ENCODE results near the gene COL24A1.
A peak's percentile ranks its signal among the peaks of the same experiment; 100 is the strongest.
"Not testable (repeated sequence)": the region's sequence is repeated elsewhere in the genome, so short reads cannot be mapped to it uniquely, and the experiment has no call there.

The COL24A1 gene

DNA sequence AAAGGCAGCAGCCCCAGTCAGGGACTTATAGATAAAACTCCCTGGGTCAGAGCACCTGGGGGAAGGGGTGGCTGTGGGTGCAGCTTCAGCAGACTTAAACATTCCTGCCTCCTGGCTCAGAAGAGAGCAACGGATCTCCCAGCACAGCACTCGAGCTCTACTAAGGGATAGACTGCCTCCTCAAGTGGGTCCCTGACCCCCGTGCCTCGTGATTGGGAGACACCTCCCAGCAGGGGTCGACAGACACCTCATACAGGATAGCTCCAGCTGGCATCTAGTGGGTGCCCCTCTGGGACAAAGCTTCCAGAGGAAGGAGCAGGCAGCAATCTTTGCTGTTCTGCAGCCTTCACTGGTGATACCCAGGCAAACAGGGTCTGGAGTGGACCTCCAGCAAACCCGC is 84.1 kb downstream of the COL24A1 start:
- DNase-seq (ENCODE audit: low spot score), result not testable (repeated sequence)

DNA sequence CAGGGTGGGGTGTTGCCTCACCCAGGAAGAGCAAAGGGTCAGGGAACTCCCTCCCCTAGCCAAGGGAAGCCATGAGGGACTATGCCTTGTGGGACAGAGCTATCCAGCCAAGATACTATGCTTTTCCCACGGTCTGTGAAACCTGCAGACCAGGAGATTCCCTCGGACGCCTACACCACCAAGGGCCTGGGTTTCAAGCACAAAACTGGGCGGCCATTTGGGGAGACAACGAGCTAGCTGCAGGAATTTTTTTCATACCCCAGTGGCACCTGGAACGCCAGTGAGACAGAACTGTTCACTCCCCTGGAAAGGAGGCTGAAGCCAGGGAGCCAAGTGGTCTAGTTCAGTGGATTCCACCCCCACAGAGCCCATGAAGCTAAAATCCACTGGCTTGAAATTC is 84.7 kb downstream of the COL24A1 start:
- not testable (repeated sequence) for DNase-seq (ENCODE audit: low spot score)

DNA sequence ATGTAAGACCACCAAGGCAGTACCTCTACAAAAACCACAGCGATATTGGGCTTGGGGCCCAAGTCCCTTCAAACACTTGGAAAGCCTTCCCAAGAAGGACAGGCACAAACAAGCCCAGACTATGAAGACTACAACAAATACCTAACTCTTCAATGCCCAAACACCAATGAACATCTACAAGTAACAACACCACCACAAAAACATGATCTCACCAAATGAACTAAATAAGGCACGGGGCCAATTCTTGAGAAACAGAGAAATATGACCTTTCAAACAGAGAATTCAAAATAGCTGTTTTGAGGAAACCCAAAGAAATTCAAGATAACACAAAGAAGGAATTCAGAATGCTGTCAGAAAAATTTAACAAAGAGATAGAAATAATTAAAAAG is 86.8 kb downstream of the COL24A1 start:
- DNase-seq (ENCODE audit: low spot score), result no peak

DNA sequence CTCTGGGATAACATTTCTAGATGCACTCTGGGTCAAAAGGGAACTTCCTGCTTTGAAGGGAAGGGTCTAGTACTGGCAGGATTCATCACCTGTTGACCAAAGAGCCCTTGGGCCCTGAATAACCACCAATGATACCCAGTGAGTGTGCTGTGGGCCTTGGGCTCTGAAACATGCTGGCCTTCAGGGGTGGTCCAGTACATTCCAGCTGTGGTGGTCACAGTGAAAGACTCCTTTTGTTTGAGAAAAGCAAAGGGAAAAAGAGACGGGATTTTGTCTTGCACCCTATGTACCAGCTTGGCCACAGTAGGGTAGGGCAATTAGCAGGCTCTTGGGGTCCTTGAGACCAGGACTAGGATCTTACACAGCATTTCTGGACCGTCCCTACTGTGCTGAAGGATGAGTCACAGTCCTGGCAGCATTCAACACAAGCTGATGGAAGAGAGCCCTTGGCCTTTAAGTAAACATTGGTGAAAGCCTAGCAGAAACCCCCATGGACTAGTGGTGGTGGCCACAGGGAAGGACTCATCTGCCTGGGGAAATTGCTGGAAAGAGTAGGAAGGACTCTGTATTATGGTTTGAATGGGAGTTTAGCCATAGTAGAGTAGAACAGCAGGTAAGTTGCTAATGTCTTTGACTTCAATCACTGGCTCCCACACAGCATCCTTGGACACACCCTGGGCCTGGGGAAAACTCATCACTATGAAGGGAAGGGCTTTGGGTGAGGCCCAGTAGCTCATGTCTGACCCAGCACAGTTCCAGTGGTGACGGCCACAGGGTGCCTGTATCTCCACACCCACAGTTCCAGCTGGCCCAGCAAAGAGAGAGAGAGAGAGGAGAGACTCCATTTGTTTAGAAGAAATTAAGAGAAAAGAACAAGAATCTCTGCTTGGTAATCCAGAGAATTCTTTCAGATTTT is 87.5 kb downstream of the COL24A1 start:
- DNase-seq (ENCODE audit: low spot score), result no peak

DNA sequence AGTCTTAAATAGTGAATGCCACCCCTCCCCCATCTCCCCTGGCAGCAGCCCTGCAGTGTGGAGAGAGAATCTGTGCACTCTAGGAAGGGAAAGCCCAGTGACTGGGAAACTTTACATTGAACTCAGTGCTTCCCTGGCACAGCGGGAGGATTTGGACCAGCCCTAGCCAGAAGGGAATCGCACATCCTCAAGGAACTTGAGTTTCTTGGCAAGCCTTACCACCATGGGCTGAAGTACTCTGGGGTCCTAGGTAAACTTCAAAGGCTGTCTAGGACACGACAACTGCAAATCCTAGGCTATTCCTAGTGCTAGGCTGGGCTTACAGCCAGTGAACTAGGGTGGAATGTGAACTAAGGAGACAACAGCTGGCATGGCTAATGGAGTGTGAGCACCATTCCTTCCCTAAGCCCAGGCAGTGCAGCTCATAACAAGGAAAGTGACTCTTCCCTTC is 88.3 kb downstream of the COL24A1 start:
- DNase-seq (ENCODE audit: low spot score), result no peak

DNA sequence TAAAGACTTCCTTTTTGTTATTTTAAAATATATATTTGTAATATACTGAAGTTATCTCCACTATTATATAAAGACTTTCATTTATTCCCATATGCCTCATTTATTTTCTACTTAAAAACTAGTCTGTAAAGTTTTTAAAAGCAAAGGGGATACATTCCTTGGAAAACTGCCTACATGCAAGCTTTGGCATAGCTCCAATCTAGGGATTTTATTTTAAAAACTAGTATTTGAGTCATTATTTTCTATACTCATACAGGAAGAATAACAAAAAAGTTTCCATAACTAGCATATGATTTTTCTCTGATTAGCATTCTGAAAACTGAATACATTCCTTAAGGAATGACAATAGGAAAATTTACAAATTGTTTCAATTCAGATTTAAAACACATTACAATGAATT is 88.9 kb downstream of the COL24A1 start:
- no peak for DNase-seq (ENCODE audit: low spot score)

DNA sequence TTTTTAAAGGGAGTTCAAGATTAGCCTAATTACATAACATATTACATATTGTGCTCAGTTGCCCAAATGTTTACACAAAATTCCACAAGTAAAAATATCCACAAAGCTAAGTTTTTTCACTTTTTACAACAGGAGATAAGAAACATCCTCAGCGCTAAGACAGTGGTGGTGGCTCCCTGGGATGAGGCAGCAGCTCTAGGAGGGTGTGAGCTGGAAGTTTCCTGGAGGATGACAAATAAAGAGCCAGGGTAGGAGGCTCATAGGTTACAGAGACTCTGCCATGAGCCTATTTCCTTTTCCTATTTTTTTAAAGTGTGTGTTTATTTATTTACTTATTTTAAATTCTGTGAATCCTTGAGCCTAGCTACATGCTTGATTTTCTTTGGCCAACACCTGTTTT is 91.7 kb downstream of the COL24A1 start:
- no peak for DNase-seq (ENCODE audit: low spot score)

DNA sequence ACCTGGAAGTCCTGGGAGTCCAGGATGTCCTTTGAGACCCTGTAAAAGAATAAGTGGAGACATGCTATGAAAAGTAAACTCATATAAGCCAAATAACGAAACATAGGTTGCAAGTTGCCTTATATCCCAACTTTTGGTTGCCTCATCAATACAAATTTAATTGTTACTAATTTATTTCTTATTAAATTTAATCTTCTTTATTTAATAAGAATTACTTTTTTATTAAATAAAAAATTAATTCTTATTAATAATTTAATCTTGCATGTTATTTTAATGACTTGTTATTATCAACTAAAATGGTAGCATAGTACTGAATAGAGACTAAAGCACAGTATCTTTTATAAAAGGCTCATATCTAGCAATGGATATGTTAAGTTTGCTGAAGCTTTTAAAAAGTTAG is 92.9 kb downstream of the COL24A1 start:
- DNase-seq (ENCODE audit: low spot score), result no peak

DNA sequence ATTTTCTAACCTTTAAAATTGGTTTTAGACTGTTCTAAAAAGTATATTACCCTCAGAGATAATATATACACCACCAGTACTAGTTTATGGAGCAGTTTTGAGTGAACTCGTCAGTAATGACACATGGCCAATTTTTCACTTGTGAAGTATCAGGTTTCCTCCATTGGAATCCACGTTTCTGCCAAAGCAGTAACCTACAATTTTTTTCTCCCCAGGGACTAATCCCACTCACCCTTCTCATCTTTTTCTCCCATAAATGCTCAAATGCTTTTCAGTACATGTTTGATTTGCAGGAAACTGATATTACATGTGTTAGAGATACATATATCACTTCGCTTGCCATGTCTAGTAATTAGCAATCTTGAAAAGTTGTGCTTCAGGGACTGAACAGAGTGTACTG is 94.1 kb downstream of the COL24A1 start:
- DNase-seq (ENCODE audit: low spot score), result no peak

DNA sequence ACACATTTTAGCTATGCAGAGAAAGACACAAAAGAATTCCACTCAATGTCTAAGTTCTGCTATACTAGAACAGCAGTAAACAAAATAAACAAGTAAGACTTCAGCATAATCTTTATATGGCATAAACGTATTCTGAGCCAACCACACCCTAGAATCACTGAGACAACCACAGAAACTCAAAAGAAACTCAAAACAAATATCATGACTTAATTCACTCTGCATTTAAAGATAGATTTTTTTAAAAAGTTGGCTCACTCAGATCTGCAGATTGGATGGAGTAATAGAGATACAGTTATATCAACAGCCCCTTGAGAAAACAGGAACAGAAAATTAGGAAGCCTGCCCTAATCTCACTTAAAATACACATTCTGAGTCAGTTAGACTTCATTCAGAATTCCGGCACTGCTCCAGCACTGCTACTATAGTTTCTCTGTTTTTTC is 95.0 kb downstream of the COL24A1 start:
- no peak for DNase-seq (ENCODE audit: low spot score)

DNA sequence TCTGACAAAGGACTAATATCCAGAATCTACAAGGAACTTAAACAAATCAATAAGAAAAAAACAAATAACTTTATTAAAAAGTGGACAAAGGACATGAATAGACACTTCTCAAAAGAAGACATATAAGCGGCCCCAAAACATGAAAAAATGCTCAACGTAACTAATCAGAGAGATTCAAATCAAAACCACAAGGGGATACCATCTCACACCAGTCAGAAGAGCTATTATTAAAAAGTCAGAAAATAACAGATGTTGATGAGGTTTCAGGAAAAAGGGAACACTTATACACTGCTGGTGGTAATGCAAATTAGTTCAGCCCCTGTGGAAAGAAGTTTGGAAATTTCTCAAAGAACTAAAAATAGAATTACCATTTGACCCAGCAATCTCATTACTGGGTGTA is 102.2 kb downstream of the COL24A1 start:
- no peak for DNase-seq (ENCODE audit: low spot score)

DNA sequence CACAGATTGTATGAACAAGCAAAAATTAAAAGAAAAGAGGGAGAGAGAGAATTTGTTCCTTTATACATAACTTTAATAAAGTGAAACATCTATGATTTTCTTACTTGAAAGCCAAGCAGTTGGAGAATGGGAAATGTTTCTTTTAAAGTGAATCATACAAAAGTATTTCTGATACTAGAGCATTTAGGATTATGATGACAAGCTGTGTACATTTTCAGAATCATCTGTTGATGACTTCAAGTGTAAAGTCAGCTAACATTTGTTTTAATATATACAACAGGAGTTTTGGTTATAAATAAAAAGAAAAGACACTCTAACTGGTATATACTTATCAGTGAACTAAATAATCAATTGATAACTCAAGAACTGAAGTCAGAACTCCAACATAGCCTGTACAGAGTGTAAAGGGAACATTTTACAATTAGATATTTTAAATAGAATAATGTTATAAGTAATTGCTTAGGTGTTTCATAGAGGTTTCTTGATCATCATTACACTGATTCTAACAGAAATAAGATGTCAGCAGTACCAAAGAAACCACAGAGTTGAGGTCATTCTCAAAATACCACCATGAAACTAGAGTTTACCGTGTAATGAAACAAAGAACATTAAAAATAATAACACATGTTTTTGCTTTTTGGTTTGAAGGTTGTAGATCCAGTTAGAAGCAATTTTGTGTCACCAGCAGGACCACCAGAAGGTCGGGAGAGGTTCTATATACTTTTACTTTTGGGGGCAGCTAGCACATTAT is 103.4 kb downstream of the COL24A1 start:
- no peak for DNase-seq (ENCODE audit: low spot score)

DNA sequence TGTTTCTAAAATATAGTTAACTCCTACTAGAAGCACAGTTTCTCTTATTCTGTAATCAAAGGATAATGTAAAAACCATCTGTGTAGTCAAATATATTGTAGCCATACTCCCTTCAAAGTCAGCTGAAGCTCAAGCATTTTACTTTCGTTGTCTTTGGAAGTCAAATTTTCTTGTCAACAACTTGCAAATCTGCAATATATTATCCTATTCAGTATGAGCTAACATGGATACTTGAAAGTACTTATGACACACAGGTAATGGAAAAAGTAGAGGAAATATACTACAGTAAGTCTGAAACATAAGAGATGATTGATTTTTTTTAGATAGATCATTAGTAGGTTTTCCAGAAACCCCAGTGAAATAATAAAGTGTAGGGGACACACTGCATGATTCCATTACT is 121.5 kb downstream of the COL24A1 start:
- DNase-seq (ENCODE audit: low spot score), result no peak

DNA sequence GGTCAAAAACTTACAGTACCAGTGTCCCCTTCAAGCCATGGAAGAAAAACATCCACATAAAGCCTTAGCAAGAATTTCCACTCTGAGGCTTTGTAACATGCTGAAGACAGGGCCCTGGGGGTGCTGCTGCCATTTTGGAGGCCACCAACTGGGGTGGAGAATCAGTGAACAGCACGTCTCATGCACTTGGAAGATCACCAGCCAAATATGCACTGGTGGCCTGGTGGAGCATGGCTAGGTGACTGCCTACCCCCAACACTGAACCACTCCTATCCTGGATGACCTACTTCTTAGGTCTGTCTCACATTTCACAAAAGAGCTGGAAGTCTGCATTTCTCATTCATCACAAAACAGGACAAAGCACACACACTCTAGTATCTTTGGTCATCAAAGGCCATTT is 126.4 kb downstream of the COL24A1 start:
- no peak for DNase-seq (ENCODE audit: low spot score)

DNA sequence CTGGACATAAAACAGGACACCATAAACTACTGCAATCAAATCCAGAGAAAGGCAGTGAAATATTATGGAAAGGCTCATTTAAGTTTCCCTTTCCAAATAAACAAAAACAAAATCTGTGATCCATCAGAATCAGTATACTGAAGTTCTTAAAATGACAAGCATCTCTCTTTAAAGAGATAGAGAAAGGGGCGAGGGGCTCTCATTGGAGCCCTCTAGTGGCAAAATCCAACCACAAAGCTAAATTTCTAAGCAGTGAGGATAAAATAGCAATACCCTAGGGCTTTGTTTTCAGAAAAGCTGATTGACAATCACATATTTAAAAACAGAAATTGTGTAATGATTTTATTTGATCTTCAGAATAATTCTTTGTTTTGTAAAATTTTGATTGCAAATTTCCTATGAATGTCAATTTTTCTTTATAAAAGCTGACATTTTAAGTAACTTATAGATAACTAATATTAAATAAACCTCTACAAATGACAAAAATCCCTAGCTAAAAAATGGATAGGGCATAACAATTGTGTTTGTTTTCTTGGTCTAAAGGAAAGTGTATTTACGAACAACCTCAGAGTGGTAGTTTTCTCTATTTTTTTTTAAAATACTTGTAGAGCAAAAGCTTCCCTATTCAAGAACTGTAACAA is 138.2 kb downstream of the COL24A1 start:
- DNase-seq (ENCODE audit: low spot score), result peak; percentile 31

DNA sequence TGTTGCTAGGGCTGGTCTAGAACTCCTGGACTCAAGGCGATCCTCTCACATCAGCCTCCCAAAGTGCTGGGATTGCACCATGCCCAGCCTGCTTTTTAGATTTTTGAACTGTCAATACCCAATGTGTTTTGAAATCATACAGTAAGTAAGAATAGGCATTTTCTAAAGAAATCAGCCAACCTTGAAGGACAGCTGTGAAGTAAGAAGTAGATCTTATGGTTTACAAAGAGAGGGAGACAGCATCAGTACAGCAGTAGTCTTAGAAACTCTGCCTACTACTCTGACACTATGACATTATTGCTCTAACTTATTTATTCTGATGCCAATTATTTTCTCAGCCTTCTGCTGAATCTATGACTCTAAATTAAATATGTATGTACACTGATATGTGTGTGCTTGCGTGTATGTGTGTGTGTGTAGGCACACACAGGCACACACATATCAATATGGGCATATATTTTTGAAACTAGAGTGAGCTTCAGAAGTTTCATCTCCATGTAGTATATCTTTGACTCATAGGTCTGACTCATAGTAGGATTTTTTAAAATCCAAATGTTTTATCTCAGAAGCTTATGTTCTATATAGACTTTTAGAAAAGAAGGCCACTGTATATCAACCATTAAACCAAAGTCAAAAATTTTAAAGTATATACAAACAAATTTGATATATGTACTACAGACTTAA is 140.4 kb downstream of the COL24A1 start:
- no peak for DNase-seq (ENCODE audit: low spot score)

DNA sequence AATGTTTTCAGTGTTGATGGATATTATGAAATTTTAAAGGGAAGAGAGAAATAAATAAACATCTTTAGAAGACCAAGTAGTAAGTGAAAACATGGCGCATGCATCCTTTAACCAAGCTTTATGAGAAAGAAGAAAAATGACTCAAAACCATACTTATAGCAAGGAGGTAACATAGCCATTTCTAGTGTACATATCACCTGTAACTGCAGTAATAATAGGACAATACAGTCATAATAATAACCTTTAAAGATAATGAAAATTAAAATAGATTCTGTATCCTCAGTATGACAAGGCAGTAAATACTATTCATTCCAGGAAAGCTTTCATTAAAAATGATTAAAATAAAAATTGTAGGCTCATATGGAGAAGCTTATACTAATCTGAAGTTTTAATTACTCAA is 141.2 kb downstream of the COL24A1 start:
- no peak for DNase-seq (ENCODE audit: low spot score)

DNA sequence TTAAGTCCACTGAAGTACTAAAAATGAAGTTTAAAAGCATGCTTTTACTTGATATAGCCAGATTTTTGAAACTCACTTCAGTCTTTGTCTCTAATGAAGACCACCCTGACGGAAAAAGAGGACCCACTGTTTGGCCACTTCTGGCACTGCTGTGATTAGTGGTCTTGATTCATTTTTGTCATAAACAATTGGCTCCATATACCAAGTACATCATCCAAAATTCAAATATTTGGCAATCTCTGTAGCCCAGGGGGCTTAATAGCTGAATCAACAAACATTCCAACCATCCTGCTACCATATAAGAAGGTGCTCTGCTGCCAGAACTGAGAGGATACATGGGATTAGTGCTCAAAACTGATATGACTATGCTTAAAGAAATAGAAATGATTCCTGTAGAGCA is 156.0 kb downstream of the COL24A1 start:
- no peak for DNase-seq (ENCODE audit: low spot score)

DNA sequence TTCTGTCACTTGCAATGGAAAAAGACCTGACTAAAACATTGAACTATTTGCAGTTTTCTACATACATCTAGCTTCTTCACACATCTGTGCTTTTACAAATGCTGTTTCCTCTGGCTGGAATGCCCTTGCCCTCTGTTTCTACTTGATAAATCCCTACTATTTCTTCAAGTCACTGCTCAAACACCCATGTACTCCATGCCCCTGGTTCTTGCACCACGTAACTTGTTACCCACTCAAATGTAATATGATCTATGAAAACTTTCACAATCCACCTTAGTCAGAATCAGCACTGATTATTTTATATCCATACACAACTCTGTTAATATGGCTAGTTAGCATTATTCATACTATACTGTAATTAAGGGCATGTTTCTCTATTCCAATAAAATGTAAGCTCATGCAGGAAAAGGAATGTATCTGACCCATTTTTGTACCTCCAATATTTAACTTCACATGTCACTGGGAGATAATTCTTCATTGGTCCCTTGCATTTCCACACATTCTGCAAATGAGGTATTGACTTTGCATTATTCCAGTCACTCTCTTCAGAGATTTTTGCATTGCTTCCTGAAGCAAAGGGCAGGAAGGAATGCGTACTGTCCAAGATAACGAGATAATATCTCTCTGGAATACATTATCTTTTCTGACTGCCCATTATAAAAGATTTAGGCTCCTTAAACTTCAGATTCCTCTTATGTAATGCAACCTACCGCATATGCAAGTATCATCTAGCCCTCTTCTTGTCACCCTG is 158.3 kb downstream of the COL24A1 start:
- DNase-seq (ENCODE audit: low spot score), result no peak

DNA sequence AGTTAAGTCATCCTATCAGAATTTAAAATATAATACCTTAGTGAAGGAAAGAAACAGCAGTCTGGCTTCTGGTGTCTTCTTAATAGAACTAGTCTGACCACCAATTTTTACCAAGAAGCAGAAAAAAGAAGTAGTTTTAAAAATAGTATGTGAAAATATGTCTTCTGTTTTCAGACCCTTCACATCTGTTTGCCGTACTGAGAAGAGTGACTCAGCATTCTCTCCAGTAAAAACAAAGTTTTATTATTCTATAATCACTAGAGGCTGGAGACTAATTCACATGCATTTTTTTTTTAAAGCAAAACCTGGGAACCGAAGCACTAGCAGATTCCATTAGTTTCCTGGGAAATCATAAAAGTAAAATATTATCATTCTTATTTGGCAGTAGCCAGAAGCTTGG is 163.8 kb downstream of the COL24A1 start:
- DNase-seq (ENCODE audit: low spot score), result no peak

DNA sequence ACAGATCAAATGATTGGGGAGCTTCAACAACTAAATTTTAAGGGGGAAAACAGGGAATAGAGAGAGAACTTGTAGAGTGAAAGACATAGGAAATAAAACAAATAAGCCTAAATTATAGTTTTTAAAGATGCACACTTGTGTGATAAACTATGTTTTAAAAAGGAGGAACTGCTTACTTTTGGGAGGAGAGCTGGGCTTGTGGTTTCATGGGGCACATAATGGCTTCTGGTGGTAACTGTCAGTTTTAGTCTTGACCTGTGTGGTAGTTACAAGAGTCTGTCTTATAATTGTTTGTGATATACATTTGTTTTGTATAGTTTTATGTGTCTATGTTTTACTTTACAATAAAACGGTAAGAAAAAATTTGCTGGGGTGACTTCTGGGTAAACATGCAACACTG is 165.3 kb downstream of the COL24A1 start:
- no peak for DNase-seq (ENCODE audit: low spot score)
